Activated CD4-positive, CD25-positive, alpha-beta regulatory T cell treated with anti-CD3 and anti-CD28 coated beads, Interleukin-2, amount 50 U/mL, for 16 hours (primary cell): ENCODE data around the gene CYB5B.

ENCODE experiments used
- DNase-seq: peaks from one replicate; pipeline ENCODE4 v3.0.0-alpha.2; 2020; ENCODE audit warnings: low read depth, low spot score

CYB5B gene

GRCh38 chr16:69424053-69424934 lies at the start of gene CYB5B:
TSS of gene CYB5B (plus strand) at chr16:69424619. CDS start at chr16:69424684, 65 bp downstream.
- DNase-seq = peak; percentile 89

- no peak for DNase-seq
These were observed 47.9 kb upstream of the CYB5B start for GRCh38 chr16:69376393-69377059.

GRCh38 chr16:69378036-69378435 lies 46.4 kb upstream of the CYB5B start:
- DNase-seq = no peak

GRCh38 chr16:69378760-69379159 lies 45.7 kb upstream of the CYB5B start:
- no peak for DNase-seq

- DNase-seq = no peak
These were observed 43.2 kb upstream of the CYB5B start for GRCh38 chr16:69381231-69381630.

GRCh38 chr16:69382421-69382820 lies 42.0 kb upstream of the CYB5B start:
- no peak for DNase-seq

GRCh38 chr16:69384974-69385373 lies 39.4 kb upstream of the CYB5B start:
- no peak for DNase-seq

GRCh38 chr16:69386596-69386995 lies 37.8 kb upstream of the CYB5B start:
- DNase-seq = no peak

- no peak for DNase-seq
These were observed 30.2 kb upstream of the CYB5B start for GRCh38 chr16:69393898-69394849.

- DNase-seq = no peak
These were observed 28.6 kb upstream of the CYB5B start for GRCh38 chr16:69395859-69396186.

GRCh38 chr16:69396187-69397061 lies 28.0 kb upstream of the CYB5B start:
- DNase-seq = peak; percentile 45

- no peak for DNase-seq
These were observed 26.4 kb upstream of the CYB5B start for GRCh38 chr16:69397821-69398521.

GRCh38 chr16:69399361-69399760 lies 25.1 kb upstream of the CYB5B start:
- DNase-seq = no peak

GRCh38 chr16:69402439-69402838 lies 22.0 kb upstream of the CYB5B start:
- no peak for DNase-seq

GRCh38 chr16:69404275-69404805 lies 20.1 kb upstream of the CYB5B start:
- DNase-seq = no peak

- DNase-seq = no peak
These were observed 19.1 kb upstream of the CYB5B start for GRCh38 chr16:69405326-69405725.

- DNase-seq = no peak
These were observed 18.7 kb upstream of the CYB5B start for GRCh38 chr16:69405757-69406156.

GRCh38 chr16:69406780-69407331 lies 17.6 kb upstream of the CYB5B start:
- DNase-seq = no peak

GRCh38 chr16:69407702-69408323 lies 16.6 kb upstream of the CYB5B start:
- DNase-seq = no peak
